ENCODE data around the gene MTREX. TPM values are rescaled to one million over a fixed set of nuclear protein-coding genes. Genes with fewer than 3 reads are reported as not detected.
"Not testable (repeated sequence)": the region's sequence is repeated elsewhere in the genome, so short reads cannot be mapped to it uniquely, and the experiment has no call there.

Gene MTREX
- total RNA-seq, 1 donor from 2014 or later: 45.3 TPM

DNA sequence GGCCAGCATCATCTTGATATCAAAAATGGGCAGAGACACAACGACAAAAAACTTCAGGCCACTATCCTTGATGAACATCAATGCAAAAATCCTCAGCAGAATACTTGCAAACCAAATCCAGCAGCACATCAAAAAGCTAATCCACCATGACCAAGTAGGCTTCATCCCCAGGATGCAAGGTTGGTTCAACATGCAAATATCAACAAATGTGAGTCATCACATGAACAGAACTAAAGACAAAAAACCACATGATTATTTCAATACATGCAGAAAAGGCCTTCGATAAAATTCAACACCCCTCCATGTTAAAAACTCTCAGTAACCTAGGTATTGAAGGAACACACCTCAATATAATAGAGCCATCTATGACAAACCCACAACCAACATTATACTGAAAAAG is 8.5 kb downstream of the MTREX start:
- Mint-ChIP-seq H3K36me3 (ENCODE audit: low read depth) (peaks cover 5% of the 10 kb centered on the region), H3K9me3 (ENCODE audit: low read depth) (no peaks in the 10 kb centered on the region), H3K4me1 (ENCODE audit: low read depth) (peaks cover 22% of the 10 kb centered on the region), H3K27ac (ENCODE audit: unreplicated experiment) (no peak overlapping the region), H3K4me3 (ENCODE audit: unreplicated experiment) (no peak overlapping the region), H3K27me3 (ENCODE audit: low read depth) (no peaks in the 10 kb centered on the region)
- no peak for TF ChIP-seq CTCF (IDR thresholded peaks at IDR 0.05)
- DNase-seq (ENCODE audit: low spot score): no peak

DNA sequence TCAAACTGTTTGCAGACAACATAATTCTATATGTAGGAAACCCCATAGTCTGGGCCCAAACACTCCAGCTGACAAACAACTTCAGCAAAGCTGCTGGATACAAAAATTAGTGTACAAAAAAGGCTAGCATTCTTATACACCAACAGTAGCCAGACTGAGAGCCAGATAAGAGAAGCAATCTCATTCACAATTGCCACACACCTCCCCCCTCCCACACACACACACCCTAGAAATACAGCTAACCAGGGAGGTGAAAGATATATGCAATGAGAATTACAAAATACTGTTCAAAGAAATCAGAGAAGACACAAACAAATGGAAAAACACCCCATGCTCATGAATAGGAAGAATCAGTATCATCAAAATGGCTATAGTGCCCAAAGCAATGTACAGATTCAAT is 9.0 kb downstream of the MTREX start:
- Mint-ChIP-seq H3K9me3 (ENCODE audit: low read depth) (no peaks in the 10 kb centered on the region), H3K27ac (ENCODE audit: unreplicated experiment) (no peak overlapping the region), H3K4me3 (ENCODE audit: unreplicated experiment) (no peak overlapping the region), H3K36me3 (ENCODE audit: low read depth) (peaks cover 5% of the 10 kb centered on the region), H3K4me1 (ENCODE audit: low read depth) (peaks cover 20% of the 10 kb centered on the region), H3K27me3 (ENCODE audit: low read depth) (no peaks in the 10 kb centered on the region)
- DNase-seq (ENCODE audit: low spot score): no peak
- no peak for TF ChIP-seq CTCF (IDR thresholded peaks at IDR 0.05)

GRCh38 chr5:55318237-55318636 is 10.4 kb downstream of the MTREX start:
- H3K9me3 Mint-ChIP-seq (ENCODE audit: low read depth); H3K27ac Mint-ChIP-seq (ENCODE audit: unreplicated experiment); H3K27me3 Mint-ChIP-seq (ENCODE audit: low read depth); DNase-seq (ENCODE audit: low spot score); H3K4me3 Mint-ChIP-seq (ENCODE audit: unreplicated experiment); H3K36me3 Mint-ChIP-seq (ENCODE audit: low read depth): not testable (repeated sequence)
- peaks cover 20% of the 10 kb centered on the region for H3K4me1 Mint-ChIP-seq (ENCODE audit: low read depth)

- Mint-ChIP-seq H3K4me1 (ENCODE audit: low read depth) (peaks cover 12% of the 10 kb centered on the region), H3K27me3 (ENCODE audit: low read depth) (no peaks in the 10 kb centered on the region), H3K4me3 (ENCODE audit: unreplicated experiment) (no peak overlapping the region), H3K27ac (ENCODE audit: unreplicated experiment) (no peak overlapping the region), H3K9me3 (ENCODE audit: low read depth) (no peaks in the 10 kb centered on the region), H3K36me3 (ENCODE audit: low read depth) (peaks cover 5% of the 10 kb centered on the region)
- no peak for DNase-seq (ENCODE audit: low spot score)
- TF ChIP-seq CTCF (IDR thresholded peaks at IDR 0.05): no peak
Measured at GRCh38 chr5:55319491-55319890, 11.7 kb downstream of the MTREX start.

DNA sequence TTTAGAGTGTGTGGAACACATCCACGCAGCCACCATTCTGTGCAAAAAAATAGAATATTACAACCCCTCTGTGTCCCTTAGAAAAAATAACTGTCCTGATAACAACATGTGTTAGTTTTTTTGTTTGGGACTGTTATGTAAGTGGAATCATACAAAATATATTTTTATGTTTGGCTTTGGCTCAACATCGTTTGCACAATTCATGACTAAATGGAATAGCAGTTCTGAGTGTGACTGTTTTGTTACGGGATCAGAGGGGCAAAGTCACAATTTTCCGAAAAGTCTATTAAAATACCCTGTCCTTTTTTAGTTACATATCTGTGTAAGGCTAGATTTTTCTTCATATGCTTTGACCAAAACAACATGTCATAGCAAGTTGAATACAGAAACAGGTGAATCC is 12.8 kb downstream of the MTREX start:
- Mint-ChIP-seq H3K36me3 (ENCODE audit: low read depth) (peaks cover 6% of the 10 kb centered on the region), H3K9me3 (ENCODE audit: low read depth) (no peaks in the 10 kb centered on the region), H3K27me3 (ENCODE audit: low read depth) (no peaks in the 10 kb centered on the region), H3K4me1 (ENCODE audit: low read depth) (peaks cover 12% of the 10 kb centered on the region), H3K4me3 (ENCODE audit: unreplicated experiment) (no peak overlapping the region), H3K27ac (ENCODE audit: unreplicated experiment) (no peak overlapping the region)
- TF ChIP-seq CTCF (IDR thresholded peaks at IDR 0.05): no peak
- DNase-seq (ENCODE audit: low spot score): no peak

GRCh38 chr5:55324006-55324405 is 16.2 kb downstream of the MTREX start:
- no peak for TF ChIP-seq CTCF (IDR thresholded peaks at IDR 0.05)
- Mint-ChIP-seq H3K36me3 (ENCODE audit: low read depth) (peaks cover 3% of the 10 kb centered on the region), H3K4me3 (ENCODE audit: unreplicated experiment) (no peak overlapping the region), H3K4me1 (ENCODE audit: low read depth) (peaks cover 16% of the 10 kb centered on the region), H3K27ac (ENCODE audit: unreplicated experiment) (no peak overlapping the region), H3K9me3 (ENCODE audit: low read depth) (no peaks in the 10 kb centered on the region), H3K27me3 (ENCODE audit: low read depth) (no peaks in the 10 kb centered on the region)
- no peak for DNase-seq (ENCODE audit: low spot score)

All from chondrocyte (in vitro differentiated cells).